NCI-H82 (cell line): ENCODE results near the gene CPEB4.

ENCODE experiments used
- DNase-seq: peaks from one replicate; lab custom pipeline; 2025; lab: John Stamatoyannopoulos, UW

The CPEB4 gene

DNA sequence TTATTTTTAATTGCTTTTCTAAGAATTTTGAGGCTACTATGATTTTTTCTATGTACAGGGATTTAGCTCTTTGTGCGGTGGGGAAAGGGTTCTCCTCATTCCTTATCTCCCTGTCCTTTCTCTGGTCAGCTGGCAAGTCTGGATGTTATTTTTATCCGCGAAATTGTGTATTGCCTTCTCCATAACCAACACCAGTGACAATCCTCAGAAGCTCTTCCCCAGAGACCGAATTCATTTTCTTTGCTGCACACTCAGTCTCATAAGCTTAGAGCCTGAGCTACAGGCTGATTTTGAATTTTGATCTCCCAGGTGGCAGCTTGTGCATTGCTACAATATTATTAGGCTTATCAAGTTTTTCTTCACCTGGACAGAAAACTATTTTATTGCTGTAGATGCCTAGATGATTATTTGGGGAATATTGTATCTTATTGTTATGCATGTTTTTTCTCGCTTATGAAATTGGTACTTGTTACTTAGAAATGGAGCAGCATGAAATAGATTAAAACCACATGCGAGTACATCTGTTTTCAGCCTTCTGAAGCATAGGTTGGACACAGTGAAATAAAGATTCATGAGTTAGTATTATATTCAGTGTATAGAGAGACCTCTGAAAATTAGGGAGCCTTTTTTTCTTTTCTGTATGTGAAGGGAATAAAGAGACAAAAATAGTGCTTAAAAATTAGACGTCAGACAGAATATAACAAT, 27.3 kb downstream of the CPEB4 start:
- peak; percentile 50 for DNase-seq

DNA sequence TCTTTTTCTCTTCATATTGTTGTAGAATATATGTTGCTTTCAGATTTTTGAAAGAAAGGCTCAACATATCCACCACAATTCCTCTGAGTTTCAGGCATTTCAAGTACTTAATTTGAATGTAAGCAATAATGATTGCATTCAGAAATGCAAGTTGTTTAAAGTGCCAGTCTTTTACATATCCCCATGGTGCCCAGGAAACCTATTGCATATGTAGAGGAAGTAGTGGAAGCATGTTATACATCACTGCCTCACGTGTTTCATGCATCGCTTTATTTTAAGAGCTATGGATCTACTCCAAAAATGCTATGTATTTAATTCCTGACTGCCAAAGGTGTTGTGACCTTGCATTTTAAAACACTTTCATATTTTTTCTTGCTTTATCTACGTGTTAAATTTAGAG, 28.1 kb downstream of the CPEB4 start:
- DNase-seq = no peak

DNA sequence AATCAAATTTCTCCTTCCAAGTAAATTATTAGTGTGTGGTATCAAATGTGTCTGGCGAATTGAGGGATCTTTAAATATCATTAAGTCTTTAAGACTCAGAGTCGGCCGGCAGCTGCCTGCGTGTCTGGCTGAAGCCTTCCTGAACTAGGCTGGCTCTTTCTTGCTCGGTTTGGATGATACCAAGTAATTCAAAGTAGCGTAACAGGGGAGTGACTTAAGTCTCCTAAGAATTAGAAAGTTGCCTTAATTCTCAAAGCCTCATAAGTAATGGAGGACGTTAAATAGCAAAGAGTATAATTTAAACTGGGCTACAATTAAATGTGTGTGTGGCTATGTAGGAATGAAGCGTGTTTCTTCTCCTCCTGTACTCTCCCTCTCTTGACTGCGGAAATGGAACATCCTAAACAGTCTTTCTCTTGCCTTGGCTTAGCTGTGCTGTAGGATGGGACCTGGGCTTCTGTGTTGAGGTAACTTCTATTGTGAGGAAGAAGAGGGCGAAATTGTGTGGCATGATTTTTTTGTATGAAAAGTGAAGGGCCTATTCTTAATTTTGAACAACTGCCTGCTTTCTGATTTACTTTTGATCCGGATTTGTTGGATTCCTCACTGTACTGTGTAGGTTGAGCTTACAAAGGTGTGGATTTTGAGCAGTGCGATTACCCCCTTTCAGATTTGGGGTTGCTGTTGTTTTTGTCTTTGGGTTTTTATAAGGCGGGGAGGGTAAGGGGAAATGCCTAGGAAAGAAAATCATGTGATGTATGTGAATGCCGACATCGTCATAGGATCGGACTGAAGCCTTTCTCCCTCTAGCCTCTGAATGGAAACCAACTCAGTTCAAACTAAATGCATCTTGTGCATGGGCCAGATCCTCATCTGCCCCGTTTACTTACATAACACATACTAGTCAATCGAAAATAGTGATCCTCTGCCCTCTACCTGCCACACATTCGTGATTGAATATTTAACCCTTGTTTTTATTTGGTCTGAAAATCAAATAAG, 29.9 kb downstream of the CPEB4 start:
- DNase-seq = peak; percentile 91

DNA sequence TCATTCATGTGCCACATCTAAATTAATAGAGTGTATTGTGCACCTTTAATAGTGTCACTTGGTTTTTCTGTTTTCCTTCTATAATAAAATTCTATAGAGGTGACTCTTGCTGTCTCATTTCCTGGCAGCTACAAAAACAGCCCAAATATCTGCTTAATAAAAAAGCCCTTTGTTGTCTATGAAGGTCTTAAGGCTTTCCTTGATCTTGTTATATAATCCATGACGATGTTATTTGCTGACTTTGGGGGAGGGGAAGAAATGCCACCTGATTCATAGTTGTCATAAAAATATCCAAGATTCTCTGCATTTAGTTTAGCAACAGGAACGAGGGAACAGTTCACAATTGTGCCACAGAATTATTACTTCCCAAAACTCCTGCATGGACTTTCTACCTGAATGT, 31.3 kb downstream of the CPEB4 start:
- DNase-seq = peak; percentile 68

DNA sequence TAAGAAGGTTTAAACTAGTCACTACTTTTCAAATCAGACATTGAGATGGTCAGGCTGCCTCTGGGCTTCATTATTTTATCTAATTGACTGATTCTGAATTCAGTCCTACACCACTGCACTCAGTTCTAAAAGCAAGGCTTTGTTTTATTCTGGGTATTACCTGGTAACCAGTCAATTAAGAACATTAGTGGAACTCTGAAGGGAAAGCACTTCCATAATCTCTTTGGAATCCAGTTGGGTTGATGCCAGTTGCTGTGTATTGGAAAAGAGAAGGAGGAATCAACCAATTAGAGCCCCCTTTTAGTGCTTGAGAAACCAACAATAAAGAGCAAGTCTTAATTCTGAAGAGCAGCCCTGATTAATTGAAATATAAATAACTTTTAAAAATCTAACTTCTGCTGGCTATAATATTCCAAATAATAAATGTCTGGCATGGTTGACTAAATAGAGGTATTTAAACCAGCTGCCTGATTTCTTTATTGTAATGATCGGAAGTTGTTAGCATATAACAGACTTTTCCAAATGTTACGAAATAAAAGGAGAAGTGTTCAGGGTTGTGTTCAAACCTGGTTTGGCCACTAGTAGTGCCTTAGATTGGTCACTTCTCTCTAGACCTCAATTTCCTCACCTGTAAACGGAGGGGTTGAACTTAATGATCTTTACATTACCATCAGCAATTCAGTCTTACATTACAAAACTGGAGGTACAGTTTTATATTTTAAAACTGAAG, 32.0 kb downstream of the CPEB4 start:
- peak; percentile 91 for DNase-seq

DNA sequence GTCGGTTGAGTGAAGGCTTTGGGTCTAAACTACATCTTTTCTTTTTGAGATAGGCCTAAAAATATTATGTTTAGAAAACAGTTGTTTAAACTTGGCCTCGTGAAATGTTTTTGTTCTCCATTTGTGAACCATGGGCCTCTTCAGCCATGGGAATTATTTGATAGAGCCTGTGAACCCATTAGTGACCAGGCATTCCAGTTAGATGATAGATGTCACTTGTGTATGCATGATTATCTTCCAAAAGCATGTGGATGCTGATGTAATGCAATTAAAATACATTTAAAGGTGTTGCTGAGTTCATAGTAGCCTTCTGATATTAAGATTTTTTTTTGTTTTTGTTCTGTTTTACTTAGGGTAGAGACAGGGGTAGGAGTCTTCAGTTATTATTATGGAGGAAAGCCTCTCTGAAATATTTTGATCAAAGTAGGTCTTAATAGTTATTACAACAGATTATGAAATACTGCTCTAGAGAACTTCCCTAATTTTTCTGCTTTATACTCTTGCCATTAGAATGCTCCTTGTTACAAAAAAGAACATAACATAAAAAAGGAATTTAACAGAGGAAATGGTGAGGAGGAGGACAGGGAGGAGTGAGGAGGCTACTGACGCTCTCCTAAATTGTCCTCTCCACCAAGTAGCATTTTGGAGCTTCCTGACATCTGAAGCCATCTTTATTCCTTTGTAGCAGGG, 32.9 kb downstream of the CPEB4 start:
- no peak for DNase-seq

DNA sequence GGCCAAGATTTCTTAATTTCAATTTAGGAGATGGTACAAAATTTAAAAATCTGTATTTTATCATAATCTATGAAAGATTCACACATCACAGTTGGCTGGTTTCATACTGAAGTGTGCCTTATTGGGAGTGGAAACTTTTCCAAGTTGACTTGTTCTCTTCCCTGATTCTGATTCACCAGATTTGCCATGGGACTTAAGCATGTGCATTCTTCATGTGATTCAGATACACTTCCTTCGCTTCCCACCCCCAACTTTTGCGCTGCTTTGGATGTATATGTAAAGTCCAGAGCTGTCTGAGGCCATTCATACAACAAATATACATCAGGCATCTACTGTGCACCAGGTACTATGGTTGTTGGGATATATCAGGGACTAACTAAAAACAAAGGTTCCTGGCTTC, 34.4 kb downstream of the CPEB4 start:
- DNase-seq = no peak

DNA sequence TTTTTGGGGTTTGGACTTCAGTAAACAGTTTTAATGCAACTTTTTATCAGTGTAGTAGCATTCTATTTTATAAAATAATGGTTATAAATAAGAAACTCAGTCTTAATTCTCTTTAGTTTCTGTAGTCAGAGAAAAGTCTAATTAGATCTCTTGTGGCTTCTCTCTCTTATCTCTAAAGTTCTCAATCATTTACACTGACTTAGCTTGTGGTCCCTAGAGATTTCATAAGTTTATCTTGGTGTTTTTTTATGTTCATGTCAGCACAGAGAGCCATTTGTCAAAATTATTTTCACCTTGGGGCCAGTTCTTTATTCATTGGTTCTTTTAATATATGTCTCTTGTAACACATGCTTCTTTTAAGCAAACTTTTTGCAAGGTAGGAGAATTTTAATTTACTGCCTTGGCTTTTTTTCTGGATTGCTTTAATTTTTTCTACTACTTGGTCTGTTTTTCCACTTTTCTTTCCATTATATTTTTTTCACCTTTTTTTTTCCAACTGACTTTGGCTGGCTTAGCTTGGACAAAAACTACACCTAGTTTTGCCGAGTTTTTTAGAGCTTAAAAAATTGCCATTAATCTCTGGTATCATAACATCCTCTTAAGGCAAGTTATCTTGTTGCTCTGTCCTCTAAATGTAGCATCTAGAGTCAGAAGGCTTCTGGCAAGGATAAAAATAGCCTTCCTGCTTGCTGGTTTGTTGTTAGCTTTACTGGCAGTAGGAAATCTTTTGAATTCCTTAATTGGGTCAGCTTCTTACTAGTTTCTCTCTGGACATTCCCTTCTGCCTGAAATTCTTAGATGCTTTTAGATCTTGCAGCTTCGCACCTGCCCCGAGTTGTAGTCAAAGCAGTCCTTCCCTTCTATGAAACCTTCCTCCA, 35.3 kb downstream of the CPEB4 start:
- no peak for DNase-seq

DNA sequence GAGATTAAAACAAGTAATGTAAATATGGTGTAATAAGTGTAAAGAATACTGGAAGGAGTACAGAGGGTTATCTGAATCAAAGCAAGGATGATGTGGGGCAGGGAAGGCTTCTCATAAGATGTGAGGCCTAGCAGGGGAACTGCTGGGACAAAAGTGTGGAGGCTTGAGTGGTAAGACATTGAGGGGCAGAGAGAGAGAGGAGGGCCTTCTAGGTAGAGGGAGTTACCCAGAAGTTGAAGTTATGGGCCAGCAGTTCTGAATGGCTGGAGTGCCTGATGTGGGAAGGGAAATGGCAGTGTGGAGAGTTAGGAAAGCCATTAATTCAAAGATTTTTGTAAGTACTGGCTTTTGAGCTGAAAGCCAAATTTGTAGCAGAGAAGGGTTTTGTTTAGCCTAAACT, 36.8 kb downstream of the CPEB4 start:
- no peak for DNase-seq

DNA sequence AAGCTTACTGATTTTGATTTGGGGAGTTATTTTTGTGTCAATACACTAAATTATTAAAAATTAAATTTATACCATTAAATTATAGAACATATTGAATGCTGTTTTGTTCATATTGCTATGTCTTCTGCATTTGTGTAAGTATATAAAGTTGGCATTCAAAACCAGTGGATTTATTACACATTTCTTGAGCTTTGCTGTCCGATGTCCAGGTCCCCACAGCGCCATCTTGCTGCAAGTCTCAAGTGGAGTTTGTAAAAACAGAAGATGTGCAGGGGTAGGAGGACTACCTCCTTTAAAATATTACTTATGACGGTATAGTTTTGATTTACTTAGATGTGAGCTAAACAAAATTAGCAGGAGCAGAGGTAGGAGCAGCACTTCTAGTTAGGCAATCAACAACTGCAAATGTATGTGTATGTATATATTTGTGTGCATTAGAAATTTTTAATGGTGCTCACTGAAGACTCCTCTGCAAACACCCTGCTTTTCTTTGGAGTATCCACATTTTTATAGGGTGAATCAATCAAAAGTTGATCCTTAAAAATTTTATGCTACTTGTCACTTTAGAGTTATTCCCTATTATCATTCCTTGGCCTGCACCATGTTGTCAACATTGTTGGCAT, 37.4 kb downstream of the CPEB4 start:
- peak; percentile 41 for DNase-seq

DNA sequence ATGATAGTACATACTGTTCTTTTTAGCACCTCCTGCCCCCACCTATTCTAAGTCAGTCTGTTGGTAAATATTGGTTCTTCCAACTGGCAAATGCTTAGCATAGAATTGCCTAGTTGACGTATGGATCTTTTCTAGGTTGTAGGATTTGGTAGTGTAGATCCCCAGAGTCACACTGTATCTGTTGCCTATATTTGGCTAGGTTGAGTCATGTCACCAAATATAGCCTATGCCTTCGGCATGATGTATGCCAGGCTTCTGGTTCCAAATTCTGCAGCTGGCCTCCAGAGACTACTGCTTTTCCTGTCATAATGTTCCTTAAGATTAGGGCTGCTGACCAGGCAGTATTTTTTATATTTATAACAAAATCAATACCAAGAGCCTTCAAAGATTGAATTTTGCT, 38.2 kb downstream of the CPEB4 start:
- no peak for DNase-seq

DNA sequence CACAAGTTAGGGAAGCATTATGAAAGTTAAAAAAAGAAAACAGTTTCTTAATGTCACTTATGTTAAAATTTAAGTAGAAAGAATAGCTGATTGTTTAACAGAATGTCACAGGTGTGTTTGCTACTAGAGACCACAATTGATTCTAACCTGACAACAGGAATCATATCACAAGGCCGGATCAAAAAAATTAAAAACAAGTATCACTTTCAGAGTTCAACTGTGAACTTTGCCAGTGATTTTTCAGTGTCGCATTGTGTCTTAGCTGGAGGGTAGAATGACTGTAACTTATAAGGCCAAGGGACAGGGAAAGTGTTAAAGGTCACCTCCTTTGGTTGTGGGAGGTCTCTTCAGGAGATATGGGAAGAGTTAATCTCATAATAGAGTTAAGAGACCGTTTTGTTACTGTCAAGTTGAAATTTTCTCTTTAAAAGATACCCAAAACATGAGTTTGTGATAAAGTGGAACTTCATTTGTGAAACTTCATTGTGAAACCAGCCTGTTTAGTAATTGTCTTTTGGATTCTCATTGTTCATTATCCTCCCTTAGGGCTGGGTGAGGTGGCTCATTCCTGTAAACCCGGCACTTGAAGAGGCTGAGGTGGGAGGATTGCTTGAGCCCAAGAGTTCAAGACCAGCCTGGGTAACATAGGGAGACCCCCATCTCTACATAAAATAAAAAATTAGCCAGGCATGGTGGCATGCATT, 40.9 kb downstream of the CPEB4 start:
- no peak for DNase-seq

DNA sequence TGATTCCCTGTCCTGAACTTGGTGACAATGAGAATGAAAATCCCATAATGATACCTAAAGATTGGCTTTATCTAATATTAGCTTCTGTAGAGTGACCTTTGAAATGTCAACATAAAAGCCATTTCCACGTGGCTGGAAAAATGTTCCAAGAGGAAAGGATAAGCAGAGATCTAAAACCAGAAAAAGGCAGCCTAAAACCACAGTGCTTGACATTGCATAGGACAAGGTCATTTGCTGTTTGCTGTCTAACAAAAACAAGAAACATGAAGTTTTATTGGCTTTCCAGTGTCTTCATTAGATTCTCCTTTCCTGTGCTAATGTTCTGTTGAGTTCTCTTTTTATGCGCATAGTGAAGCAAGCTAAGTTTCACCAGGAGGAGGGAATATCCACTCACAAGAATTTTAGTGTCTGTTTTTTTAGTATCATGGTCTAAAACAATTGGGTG, 44.6 kb downstream of the CPEB4 start:
- DNase-seq = no peak

DNA sequence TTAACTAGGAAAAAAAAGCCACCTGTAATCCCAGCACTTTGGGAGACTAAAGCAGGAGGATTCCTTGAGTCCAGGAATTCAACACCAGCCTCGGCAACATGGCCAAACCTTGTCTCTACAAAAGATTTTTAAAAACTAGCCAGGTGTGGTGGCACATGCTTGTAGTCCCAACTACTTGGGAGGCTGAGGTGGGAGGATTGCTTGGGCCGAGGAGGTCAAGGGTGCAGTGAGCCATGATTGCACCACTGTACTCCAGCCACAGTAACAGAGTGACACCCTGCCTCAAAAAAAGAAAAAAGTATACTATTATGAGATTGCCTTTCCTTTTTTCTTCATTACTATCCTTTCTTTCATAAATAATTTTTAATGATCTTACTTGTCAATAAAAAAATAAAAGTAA, 45.8 kb downstream of the CPEB4 start:
- DNase-seq = no peak

DNA sequence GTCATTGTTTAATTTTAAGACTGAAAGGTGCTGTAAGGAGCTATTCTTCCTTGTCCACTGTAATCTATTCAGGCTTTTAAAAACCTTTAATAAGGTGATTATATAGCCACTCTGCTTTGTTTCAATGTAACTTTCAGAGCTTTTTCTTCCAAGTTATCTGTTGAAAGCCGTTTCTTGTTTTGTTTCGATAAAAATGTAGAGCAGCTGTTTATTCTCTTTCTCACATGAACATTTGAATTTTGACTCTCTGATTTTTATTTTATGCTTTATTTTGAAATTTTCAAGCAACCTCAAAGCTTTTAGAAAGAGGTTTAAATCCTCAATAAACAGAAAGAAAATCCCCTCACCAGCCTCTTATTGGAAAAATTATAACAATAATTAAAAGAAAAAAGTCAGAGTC, 47.2 kb downstream of the CPEB4 start:
- no peak for DNase-seq

DNA sequence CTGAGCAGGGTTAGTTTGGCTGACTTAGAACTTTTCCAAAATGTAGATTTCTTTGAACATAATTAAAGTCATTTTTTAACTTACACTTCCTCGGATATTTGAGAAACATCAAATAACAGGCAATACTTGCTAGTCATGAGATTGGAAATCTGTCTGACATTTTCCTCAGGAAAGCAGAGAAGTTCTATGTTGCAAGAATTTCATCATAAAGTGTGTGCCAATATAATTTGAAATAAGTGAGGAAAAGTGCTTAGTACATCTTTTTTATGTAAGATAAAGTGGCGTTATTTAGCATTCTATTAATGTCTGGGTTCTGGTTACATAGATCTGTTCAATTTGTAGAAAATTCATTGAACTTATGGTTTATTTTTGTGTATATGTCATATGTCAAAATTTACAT, 52.1 kb downstream of the CPEB4 start:
- DNase-seq = no peak

DNA sequence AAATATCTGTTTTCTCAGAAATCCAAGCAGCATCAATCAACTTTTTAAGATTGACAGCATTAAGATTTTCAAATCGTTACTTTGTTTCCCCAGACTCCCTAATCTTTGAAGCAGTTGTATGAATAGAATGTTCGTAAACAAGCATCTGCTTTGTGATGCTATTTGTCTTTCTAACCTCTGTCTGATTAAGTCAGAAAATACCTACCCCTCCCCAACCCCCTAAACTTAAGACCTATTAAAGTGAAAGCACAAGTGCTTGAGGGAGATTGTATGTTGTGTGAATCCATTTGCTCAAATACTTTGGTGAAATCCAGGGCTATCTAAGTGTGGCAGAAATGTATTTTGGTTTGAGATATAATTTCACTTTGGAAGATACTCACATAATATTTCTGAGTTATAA, 53.0 kb downstream of the CPEB4 start:
- DNase-seq = peak; percentile 57

DNA sequence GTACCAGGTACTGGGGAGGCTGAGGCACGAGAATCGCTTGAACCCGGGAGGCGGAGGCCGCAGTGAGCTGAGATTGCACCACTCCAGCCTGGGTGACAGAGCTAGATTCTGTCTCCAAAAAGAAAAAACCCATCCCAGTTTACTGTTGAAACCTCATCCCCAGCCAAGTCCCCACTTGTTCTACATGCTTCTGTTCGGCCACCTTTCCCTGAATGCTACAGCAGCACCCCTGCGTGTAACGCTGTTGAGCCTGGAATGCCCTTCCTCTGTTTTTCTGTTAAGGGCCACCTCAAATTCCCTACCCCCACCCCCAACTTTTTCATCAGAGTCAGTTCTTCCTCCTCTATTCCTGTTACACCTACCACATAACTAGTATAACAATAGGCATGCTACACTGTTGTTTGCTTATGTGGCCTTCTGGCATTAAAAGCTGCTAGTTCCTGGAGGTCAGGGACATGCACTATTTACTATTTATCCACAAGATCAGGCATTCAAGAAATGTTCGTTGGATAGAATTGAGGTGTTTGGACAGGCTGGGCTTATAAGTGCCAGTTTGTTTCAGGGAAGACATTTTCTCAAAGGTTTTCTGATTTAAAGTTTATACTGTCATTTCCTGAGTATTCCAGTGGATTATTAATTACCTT, 53.7 kb downstream of the CPEB4 start:
- no peak for DNase-seq

DNA sequence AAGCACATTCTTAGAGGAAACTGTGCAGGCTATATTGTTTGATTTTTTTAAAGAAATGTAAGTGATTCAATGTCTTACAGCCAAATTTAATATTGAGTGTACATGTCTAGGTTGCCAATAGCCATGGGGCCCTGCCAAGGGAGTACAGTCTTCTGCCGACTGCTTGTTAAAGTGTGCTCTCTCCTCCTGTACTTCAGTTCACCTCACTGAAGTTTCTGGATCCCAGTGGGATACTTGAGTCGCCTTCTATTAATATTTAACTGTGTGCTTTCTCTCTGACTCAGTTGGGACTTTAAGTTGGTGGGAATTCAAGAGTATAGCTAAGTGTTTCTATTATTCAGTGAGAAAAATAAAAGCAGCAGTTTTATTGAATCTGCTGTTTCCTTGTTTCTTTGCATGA, 56.4 kb downstream of the CPEB4 start:
- DNase-seq = no peak
